GM18858 (cell line): Measurements from ENCODE around the gene PROSER2.

Source experiments
- ATAC-seq: cut with Tn5 transposase; IDR thresholded peaks from one replicate; pipeline ENCODE4 v1.9.1; 2021; ENCODE audit not compliant: unreplicated experiment

Gene PROSER2

DNA sequence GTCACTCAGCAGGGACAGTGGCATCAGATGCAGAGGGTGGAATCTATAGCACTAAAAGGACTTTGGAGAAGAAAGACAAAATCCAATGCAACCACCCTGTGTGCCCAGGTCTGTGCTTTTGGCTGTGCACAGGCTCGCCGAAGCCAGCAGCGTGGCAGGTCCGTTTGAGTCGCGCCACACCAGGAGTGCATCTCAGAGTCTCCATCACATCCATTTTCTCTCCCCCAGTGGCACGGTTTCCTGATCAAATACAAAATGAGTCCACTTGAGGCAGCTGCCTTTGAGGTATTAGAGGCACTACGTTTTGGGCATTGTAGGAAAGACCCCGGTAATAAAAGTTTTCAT lies 23.4 kb upstream of the PROSER2 start:
- ATAC-seq = no peak

DNA sequence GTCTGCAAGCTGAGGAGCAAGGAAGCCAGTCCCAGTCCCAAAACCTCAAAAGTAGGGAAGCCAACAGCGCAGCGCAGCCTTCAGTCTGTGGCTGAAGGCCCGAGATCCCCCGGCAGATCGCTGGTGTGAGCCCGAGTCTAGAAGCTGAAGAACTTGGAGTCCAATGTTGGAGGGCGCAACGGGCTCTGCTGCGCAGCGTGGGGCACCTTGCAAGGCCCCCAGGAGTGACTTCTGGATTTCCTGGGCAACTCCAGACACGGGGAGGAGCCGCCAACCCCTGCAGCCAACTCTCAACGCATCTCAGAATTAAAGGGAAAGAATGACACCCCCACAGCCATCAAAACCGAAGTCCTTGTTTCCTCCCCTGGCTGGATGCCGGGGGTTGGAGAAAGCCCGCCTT lies 18.8 kb upstream of the PROSER2 start:
- no peak for ATAC-seq

DNA sequence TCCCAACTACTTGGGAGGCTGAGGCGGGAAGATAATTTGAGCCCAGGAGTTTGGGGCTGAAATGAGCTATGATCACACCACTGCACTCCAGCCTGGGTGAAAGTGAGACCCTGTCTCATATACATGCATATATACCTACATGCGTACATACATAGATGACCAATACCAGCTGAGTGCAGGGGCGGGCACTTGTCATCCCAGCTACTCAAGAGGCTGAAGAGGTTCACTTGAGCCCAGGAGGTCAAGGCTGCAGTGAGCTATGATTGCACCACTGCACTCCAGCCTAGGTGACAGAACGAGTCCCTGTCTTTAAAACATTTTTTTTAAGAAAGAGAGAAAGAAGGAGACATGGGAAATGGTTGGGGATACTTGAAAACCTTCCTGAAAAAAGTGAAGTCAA lies 17.4 kb upstream of the PROSER2 start:
- ATAC-seq = no peak

DNA sequence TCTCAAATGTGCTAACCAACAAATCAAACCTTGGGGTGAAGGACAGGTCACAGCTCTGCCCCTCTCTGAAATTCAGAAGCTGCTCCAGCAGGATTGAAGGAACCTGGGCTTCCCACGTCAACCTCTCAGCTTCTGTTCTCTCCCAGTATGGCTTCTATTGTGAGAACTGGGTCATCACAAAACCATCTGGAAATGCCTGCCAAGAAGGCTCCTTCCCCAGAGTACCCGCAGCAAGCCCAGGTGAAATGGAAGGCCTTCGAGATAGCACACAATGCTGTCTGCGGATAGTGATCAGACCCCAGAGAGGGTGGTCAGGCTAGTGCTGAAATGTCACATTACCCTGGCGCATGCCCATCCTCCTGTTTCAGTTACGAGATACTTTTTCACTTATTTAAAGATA lies 16.4 kb upstream of the PROSER2 start:
- no peak for ATAC-seq

- ATAC-seq = no peak
These were observed 14.3 kb upstream of the PROSER2 start for GRCh38 chr10:11808808-11809207.

DNA sequence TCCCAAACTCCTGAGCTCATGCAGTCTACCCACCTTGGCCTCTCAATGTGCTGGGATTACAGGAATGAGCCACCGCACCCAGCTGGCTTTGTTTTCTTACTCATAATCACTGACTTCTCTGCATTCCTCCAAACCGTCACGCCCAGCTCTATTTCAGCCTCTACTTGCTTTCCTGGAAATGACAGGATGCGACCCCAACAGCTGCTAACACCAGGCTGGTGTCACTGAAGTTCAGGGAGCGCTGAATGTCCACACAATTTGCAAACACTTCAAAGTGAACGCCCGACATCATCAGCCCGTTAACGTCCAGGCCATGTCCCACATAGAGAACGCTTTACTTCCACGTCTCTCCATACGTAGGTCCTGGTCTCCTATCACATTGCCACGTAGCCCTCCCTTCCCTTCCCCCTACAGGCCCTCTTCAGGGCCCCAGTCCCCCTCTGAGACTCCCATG lies 12.8 kb upstream of the PROSER2 start:
- ATAC-seq = no peak

- ATAC-seq = no peak
These were observed 12.2 kb upstream of the PROSER2 start for GRCh38 chr10:11810973-11811372.

GRCh38 chr10:11813177-11813576 lies 10.0 kb upstream of the PROSER2 start:
- no peak for ATAC-seq

DNA sequence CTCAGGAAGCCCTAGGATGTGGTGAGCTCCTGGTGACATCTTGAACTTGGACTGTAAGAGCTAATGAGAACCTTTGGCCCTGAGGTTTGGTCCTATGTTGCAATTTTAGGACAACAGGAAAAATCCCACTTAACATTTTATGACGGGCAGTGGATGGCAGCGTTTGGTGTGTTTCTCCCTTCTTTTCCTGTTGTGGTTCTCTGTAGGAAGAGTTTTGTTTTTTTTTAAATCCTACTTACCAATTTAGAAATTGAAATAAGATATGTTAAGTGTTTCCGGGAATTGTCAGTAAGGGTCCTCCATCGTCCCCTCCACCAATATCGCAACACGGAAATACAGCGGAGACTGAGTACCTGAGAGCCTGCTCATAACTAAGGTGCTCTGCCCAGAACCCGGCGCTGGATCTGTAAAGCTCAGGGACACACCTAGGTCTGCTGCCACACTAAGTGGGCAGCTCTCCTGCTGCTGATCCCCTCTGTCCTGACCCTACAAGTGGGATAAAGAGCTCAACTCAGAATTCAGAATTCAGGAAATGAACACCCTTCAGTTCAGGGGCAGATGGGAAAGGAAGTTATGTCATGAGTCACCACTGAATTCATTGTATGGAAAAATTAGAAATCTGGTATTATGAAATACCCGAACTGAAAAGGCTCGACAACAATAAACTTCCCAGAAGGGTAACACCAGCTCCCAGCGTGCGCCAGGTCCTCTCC lies 9.1 kb upstream of the PROSER2 start:
- ATAC-seq = no peak

DNA sequence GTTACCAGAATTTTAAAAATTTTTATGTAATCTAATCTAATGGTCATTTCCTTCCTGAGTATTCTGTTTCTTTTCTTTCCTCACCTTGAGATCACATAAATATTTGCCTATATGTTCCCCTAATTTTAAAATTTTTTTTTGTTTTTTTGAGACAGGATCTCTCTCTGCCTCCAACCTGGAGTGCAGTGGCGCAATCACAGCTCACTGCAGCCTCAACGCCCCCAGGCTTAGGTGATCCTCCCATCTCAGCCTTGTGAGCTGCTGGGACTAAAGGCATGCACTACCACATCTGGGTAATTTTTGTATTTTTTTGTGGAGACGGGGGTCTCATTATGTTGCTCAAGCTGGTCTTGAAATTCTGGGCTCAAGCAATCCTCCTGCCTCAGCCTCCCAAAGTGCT lies 4.1 kb upstream of the PROSER2 start:
- no peak for ATAC-seq

GRCh38 chr10:11822026-11822756 lies 965 bp upstream of the PROSER2 start:
- ATAC-seq = no peak

DNA sequence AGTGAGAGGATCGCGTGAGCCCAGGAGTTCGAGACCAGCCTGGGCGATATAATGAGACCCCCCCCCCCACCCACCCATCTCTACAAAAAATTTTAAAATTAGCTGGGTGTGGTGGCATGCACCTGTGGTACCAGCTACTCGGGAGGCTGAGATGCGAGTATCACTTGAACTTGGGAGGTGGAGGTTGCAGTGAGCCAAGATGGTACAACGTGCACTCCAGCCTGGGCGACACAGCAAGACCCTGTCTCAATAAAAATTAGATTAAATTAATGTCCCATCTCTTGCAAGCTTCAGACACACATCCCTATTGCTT lies 391 bp upstream of the PROSER2 start:
- no peak for ATAC-seq

DNA sequence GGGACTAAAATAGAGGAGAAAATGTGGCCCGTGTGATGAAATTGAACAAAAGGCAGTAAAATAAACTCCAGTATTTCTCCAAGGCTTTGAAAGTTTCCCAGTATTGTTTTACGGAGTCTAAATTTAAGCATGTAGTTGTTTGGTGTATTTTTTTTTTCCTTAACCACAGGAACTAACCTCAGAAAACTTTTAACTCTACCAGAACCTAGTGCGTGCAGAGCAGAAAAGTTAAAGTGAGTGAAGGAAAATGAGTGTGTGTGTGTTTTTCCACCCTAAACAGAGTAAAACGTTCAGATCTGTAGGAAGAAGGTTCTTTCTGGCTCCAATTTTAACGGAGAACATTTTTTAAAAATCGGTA lies 812 bp downstream of the PROSER2 start:
- ATAC-seq = no peak

DNA sequence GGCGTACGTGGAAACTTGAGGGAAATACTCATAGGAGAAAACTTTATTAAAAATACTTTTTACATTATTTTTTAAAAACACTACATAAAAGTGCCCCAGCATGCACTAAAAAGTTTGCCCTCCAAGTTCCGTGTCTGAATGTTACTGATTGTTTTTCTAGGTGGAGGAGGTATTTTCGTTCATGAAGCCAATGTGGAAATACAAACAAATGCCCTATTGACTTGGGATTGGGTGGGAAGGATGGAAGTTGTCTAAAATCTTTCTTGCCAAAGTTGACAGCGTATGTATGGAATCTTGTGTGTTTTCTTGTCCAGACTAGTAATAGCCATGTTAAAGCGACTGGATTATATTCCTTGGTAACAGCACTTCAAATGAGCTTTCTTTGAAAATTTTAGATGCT lies 1.2 kb downstream of the PROSER2 start:
- no peak for ATAC-seq

DNA sequence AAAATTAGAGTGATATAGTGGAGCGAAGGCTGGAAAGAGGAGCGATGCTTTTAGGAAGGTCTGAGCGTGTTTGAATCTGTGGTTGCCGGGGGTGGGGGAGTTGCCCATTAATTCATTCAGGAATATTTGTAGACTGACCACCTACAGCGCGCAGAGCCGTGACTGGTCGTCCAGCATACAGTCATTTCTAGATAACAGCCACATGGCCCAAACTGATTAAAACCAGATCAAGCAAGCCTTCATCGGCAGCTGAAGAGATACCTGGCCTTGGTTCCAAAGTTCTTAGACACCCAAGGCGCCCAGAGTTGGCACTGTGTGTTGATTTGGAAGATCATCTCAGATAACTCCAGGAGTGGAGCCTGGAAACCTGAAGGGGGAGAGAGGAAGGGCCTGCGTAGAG lies 1.7 kb downstream of the PROSER2 start:
- ATAC-seq = no peak

DNA sequence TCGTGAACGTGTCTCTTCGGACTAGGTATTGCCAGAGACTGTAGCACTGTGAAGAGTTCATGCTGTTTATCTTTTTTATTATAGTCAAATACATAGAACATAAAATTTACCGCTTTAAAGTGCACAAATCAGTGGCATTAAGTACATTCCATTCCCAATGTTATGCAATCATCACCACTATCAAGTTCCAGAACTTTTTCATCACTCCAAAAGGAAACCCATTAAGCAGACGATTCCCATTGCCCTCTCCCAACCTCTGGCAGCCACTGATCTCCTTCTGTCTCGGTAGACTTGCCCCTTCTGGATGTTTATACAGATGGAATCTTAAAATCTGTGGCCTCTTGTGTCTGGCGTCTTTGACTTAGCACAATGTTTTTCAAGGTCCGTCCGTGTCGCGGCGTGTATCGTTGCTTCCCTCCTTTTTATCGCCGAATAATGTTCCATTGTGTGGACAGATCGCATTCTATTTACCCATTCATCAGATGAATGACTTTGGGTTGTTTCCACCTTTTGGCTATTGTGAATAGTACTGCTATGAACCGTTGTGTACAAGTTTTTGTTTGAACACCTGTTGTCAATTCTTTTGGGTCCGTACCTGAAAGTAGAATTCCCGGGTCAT lies 2.7 kb downstream of the PROSER2 start:
- no peak for ATAC-seq

GRCh38 chr10:11827006-11827405 lies 3.9 kb downstream of the PROSER2 start:
- ATAC-seq = no peak

- ATAC-seq = no peak
These were observed 4.3 kb downstream of the PROSER2 start for GRCh38 chr10:11827414-11827813.

- no peak for ATAC-seq
These were observed 5.6 kb downstream of the PROSER2 start for GRCh38 chr10:11828682-11829284.

- ATAC-seq = no peak
These were observed 7.8 kb downstream of the PROSER2 start for GRCh38 chr10:11830836-11831519.

DNA sequence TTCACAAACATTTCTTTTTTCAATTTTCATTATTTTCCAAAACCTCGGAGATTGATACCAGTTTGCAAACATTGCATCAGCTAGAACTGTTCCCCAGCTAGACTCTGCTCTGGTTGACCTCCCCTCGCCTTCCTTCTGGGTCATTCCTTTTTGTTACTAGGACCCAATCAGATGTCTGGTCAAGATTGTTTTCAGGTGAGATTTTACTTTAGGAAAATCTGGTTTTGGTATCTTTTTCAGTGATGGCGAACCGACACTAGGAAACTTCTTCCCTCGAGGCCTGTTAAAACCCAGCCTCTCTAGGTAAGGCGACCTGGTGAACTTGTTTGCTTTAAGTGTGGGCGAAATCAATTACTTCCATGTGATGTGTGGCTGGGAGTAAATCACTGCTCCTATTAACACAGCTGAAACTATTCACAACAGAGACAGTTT lies 8.4 kb downstream of the PROSER2 start:
- ATAC-seq = no peak

GRCh38 chr10:11832042-11832441 lies 8.9 kb downstream of the PROSER2 start:
- no peak for ATAC-seq
